Measurements from ENCODE around the gene SLC7A8. TPM values are rescaled to one million over a fixed set of nuclear protein-coding genes. Genes with fewer than 3 reads are reported as not detected.

The SLC7A8 gene
- total and polyA plus RNA-seq, 2 donors (not counting 1 experiment from before 2014, with no cell fraction given) = 1.4 to 10.2 TPM

GRCh38 chr14:23137192-23137812 lies 46.2 kb downstream of the SLC7A8 start:
- Histone ChIP-seq H3K9me3 (ENCODE audit: control insufficient read depth, insufficient read depth, low read depth, low read length) (no peaks in the 10 kb centered on the region), H3K4me2 (ENCODE audit: extremely low read depth, insufficient read depth, low read length) (no peak overlapping the region), H3K36me3 (ENCODE audit: control insufficient read depth, insufficient read depth, low read length) (no peaks in the 10 kb centered on the region), H3K4me1 (ENCODE audit: control insufficient read depth, extremely low read depth, insufficient read depth, low read length) (no peaks in the 10 kb centered on the region), H4K20me1 (ENCODE audit: control insufficient read depth, extremely low read depth, insufficient read depth, low read length) (no peaks in the 10 kb centered on the region), H3K9ac (ENCODE audit: insufficient read depth, low read length) (no peak overlapping the region), H3K4me3 (replicated peaks in 1 of 4; ENCODE audit: control extremely low read depth in 1 of 4, insufficient read depth in 1 of 4, low read depth in 3 of 4, low read length in 4 of 4) (no peak overlapping the region), H3K27me3 (ENCODE audit: control insufficient read depth, insufficient read depth, low read length) (peaks cover 8% of the 10 kb centered on the region), H3K27ac (ENCODE audit: insufficient read depth, low read length) (no peak overlapping the region), H2AFZ (ENCODE audit: low read length) (no peak overlapping the region), H3K79me2 (ENCODE audit: control insufficient read depth, insufficient read depth, low read length) (no peaks in the 10 kb centered on the region)
- no peak for DNase-seq (ENCODE audit: low read depth in 2 of 2)
- TF ChIP-seq EZH2 (IDR thresholded peaks at IDR 0.05; ENCODE audit: low read length, missing control alignments) (no peak), CTCF (conservative IDR thresholded peaks at IDR 0.05 in 1 of 2, IDR thresholded peaks at IDR 0.05 in 1 of 2; ENCODE audit: low read depth in 1 of 2, low read length in 2 of 2) (no peak)

- no peak overlapping the region for H3K4me2 ChIP-seq (ENCODE audit: extremely low read depth, insufficient read depth, low read length)
- no peak for TF ChIP-seq CTCF (conservative IDR thresholded peaks at IDR 0.05 in 1 of 2, IDR thresholded peaks at IDR 0.05 in 1 of 2; ENCODE audit: low read depth in 1 of 2, low read length in 2 of 2)
- TF ChIP-seq EZH2 (IDR thresholded peaks at IDR 0.05; ENCODE audit: low read length, missing control alignments) = no peak
- no peaks in the 10 kb centered on the region for H3K36me3 ChIP-seq (ENCODE audit: control insufficient read depth, insufficient read depth, low read length)
- no peak overlapping the region for H3K27ac ChIP-seq (ENCODE audit: insufficient read depth, low read length)
- H3K79me2 ChIP-seq (ENCODE audit: control insufficient read depth, insufficient read depth, low read length) = no peaks in the 10 kb centered on the region
- H3K9me3 ChIP-seq (ENCODE audit: control insufficient read depth, insufficient read depth, low read depth, low read length) = no peaks in the 10 kb centered on the region
- no peaks in the 10 kb centered on the region for H3K4me1 ChIP-seq (ENCODE audit: control insufficient read depth, extremely low read depth, insufficient read depth, low read length)
- H3K27me3 ChIP-seq (ENCODE audit: control insufficient read depth, insufficient read depth, low read length) = peaks cover 4% of the 10 kb centered on the region
- no peak for DNase-seq (ENCODE audit: low read depth in 2 of 2)
- no peak overlapping the region for H3K4me3 ChIP-seq (replicated peaks in 1 of 4; ENCODE audit: control extremely low read depth in 1 of 4, insufficient read depth in 1 of 4, low read depth in 3 of 4, low read length in 4 of 4)
- H2AFZ ChIP-seq (ENCODE audit: low read length) = no peak overlapping the region
- H3K9ac ChIP-seq (ENCODE audit: insufficient read depth, low read length) = no peak overlapping the region
- no peaks in the 10 kb centered on the region for H4K20me1 ChIP-seq (ENCODE audit: control insufficient read depth, extremely low read depth, insufficient read depth, low read length)
These were observed 46.8 kb downstream of the SLC7A8 start for GRCh38 chr14:23136566-23137133.

GRCh38 chr14:23132970-23133369 lies 50.5 kb downstream of the SLC7A8 start:
- no peak overlapping the region for H3K27ac ChIP-seq (ENCODE audit: insufficient read depth, low read length)
- H3K9me3 ChIP-seq (ENCODE audit: control insufficient read depth, insufficient read depth, low read depth, low read length) = no peaks in the 10 kb centered on the region
- H4K20me1 ChIP-seq (ENCODE audit: control insufficient read depth, extremely low read depth, insufficient read depth, low read length) = no peaks in the 10 kb centered on the region

More at GRCh38 chr14:23132970-23133369, 50.5 kb downstream of the SLC7A8 start:
- no peak overlapping the region for H3K9ac ChIP-seq (ENCODE audit: insufficient read depth, low read length)
- H2AFZ ChIP-seq (ENCODE audit: low read length) = no peak overlapping the region
- H3K4me2 ChIP-seq (ENCODE audit: extremely low read depth, insufficient read depth, low read length) = no peak overlapping the region
- H3K27me3 ChIP-seq (ENCODE audit: control insufficient read depth, insufficient read depth, low read length) = peaks cover 6% of the 10 kb centered on the region
- no peaks in the 10 kb centered on the region for H3K79me2 ChIP-seq (ENCODE audit: control insufficient read depth, insufficient read depth, low read length)
- H3K4me1 ChIP-seq (ENCODE audit: control insufficient read depth, extremely low read depth, insufficient read depth, low read length) = no peaks in the 10 kb centered on the region
- no peak overlapping the region for H3K4me3 ChIP-seq (replicated peaks in 1 of 4; ENCODE audit: control extremely low read depth in 1 of 4, insufficient read depth in 1 of 4, low read depth in 3 of 4, low read length in 4 of 4)
- no peaks in the 10 kb centered on the region for H3K36me3 ChIP-seq (ENCODE audit: control insufficient read depth, insufficient read depth, low read length)
- DNase-seq (ENCODE audit: low read depth in 2 of 2) = no peak
- TF ChIP-seq CTCF (conservative IDR thresholded peaks at IDR 0.05 in 1 of 2, IDR thresholded peaks at IDR 0.05 in 1 of 2; ENCODE audit: low read depth in 1 of 2, low read length in 2 of 2) = no peak
- TF ChIP-seq EZH2 (IDR thresholded peaks at IDR 0.05; ENCODE audit: low read length, missing control alignments) = no peak
